ENCODE measurements around the gene SV2B.

GRCh38 chr15:91282486-91282885 is 182.4 kb downstream of the SV2B start:
- TF ChIP-seq CTCF (conservative IDR thresholded peaks at IDR 0.05) (no peak), ZFX (IDR thresholded peaks at IDR 0.05) (no peak)

Data from C4-2B (cell line).